AG10803 (cell line): ENCODE results near the gene CUL7.

Experiments used
- DNase-seq: peaks from one replicate; pipeline ENCODE4 v3.0.0; 2010; ENCODE audit warnings: low read depth
- H3K4me3 ChIP-seq: 2 replicates; pipeline ENCODE4 v1.5.1; 2011; ENCODE audit warnings: mild to moderate bottlenecking, low read length, control low read depth
- TF ChIP-seq, protein P1 (sequence below): conservative IDR thresholded peaks from 2 replicates; pipeline ENCODE4 v1.5.1; 2011; ENCODE audit warnings: mild to moderate bottlenecking, low read length, control low read depth, inconsistent platforms

Gene CUL7

DNA sequence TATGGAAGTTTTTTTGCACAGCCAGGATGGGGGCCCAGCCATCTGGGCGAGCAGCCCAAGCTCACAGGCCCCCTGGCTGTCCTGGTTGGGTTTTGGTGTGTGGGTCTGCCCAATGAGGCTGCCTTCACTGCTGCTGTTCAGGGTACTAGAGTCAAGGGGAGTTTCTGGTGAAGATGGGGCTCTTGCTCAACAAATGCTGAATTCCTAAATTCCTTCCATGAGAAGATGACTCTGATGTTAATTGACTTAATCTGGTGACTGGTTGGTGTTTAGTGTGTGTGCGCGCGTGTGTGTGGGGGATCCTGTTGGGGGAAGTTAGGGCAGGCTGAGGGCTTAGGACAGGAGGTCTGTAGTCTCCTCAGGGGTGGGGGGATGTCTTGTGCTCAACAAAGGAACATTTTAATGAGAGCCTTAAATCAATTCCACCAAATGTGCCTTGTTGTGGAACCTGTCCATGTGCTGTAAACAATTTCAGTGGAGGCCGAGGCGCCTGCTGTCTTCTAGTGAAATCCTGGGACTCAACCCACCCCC is 24.4 kb upstream of the CUL7 start:
- H3K4me3 ChIP-seq: peak overlapping the region; percentile 87
- DNase-seq: peak; percentile 95
- TF ChIP-seq, protein P1, sequence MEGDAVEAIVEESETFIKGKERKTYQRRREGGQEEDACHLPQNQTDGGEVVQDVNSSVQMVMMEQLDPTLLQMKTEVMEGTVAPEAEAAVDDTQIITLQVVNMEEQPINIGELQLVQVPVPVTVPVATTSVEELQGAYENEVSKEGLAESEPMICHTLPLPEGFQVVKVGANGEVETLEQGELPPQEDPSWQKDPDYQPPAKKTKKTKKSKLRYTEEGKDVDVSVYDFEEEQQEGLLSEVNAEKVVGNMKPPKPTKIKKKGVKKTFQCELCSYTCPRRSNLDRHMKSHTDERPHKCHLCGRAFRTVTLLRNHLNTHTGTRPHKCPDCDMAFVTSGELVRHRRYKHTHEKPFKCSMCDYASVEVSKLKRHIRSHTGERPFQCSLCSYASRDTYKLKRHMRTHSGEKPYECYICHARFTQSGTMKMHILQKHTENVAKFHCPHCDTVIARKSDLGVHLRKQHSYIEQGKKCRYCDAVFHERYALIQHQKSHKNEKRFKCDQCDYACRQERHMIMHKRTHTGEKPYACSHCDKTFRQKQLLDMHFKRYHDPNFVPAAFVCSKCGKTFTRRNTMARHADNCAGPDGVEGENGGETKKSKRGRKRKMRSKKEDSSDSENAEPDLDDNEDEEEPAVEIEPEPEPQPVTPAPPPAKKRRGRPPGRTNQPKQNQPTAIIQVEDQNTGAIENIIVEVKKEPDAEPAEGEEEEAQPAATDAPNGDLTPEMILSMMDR: peak; percentile 15; the same call in 1 of the 2 replicates

DNA sequence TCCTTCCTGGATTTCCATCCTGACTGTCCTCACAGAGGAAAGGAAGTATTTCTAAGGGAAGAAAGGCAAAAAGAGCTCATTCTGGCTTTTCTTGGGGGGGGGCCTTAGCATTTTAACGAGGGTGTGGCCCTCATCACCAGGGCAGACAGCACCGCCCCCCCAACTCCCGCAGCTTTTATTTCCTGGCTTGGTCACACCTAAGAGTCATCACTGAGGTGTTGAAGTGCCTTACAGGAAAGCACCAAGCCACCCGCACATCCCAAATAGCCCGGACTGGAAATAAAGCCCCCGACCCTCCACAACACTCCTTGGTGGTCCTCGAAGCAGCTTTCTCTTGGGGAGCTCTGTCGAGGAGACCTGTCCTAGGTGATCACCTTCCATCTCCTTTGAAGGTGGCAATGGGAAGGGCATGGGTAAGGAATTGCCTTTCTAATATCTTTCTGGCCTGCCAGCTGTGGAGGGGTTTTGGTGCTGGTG is 23.7 kb upstream of the CUL7 start:
- TF ChIP-seq, protein P1: no peak
- DNase-seq: peak; percentile 53
- H3K4me3 ChIP-seq: peak overlapping the region; percentile 87

DNA sequence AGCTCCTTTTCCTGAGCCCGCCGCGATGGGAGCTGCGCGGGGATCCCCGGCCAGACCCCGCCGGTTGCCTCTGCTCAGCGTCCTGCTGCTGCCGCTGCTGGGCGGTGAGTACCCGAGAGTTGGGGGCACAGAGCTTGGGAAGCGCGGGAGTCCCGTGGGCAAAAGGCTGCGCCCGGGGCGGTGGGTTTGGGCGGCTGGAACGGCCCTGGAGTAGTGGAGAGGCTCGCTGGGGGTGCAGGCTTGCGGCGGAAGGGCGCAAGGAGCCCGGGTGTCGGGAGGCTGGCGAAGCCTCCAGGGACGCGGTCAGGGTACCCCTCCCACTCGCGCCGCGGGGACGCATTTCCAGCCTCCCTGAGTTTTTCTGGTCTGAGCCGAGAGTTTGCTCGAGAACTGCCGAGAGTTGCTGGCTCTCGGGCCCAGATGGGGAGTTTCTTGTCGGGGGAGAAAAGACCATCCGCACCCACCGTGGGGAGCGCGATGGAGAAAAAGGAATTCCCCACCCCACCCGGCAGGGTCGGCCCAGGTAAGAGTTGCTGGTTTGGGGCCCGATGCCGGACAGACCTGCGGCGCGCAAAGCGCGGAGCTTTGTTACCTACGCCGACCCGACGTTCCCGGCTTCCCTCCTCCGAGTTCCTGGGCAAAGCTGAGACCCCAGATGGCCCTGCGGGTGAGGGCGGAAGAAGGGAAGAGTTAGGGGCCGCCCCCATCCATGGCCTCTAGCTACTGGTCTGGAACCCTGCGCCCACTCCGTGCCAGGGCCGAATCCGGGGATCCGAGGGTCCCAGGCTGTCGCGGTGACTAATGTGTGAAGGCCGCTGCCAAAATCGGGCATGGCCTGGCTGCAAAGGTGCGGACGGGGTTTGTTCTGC is 23.0 kb upstream of the CUL7 start:
- peak overlapping the region; percentile 87 for H3K4me3 ChIP-seq
- peak; percentile 24 for DNase-seq
- TF ChIP-seq, protein P1: no peak

DNA sequence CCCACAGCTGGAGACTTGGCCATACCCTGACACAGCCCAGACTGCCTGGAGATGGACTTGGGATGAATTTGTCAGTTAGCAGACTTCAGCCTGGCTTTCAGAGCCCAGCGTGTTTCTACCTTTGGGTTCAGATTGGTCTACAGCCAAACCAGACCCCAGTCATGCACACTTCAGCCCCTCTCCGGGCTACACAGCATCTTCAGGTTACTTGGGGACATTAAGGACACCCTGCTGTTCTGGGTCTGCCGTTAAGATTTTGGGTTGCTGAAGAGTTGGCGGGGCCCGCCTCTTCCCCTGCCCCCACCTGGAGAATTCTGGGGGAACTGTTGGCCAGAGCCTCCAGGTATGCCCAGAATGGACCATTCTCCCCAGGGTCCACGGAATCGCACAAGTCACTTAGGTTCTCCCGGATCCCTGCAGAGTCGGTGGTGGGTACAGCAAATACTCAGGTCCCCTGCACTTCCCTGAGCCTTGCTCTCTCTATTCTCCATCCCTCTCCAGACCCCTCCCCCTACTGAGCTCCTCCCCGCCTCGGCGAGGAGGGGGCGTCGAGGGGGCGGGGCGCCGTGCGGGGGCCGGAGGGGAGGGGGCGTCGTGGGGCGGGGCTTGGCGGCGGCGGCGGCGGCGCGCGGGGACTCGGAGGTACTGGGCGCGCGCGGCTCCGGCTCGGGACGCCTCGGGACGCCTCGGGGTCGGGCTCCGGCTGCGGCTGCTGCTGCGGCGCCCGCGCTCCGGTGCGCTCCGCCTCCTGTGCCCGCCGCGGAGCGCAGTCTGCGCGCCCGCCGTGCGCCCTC is 22.2 kb upstream of the CUL7 start, which contains the start of gene PTK7:
Gene PTK7 (plus strand): TSS at position 645 of the 794 bp plus-strand sequence. CDS start 175 bp downstream, outside the sequence.
- H3K4me3 ChIP-seq: peak within 1 kb of the TSS; percentile 87
- TF ChIP-seq, protein P1: no peak
- DNase-seq: peak; percentile 56

DNA sequence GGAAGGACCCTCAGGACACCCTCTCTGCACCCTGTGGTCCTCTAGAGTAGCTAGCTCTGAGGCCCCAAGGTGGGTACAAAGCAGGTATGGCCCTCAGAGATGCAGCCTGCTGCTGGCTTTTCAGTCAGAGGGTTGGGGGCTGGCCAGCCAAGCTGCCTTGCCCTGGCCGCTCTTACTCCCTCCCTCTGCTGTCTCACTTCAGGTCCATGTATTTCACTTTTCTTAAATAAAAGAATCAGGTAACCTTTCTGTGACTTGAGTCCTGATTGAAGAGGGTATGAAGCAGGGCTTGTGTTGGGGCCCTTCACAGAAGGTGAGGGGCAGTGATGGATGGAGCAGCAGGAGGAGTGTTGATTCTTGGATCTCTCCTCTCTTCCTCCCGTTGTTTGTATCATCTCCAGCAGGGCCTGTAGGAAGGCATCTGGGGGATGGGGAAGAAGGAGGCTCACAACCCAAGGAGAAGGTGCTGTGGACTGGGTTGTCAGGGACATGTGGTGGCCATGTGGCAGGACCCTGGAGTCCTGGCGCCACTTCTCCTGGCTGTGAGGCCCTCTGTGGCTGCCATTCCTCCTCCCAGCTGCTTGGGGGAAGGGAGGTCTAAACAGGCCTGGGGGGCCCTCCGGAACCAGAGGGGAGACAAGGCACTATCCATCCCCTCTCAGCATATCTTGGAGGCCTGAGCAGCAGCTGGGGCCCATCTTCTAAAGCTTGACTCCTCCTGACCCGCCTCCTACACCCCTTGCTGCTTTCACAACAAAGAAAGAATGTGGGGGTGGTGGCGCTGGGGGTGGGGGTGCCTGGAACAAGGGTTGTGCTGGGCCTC is 21.4 kb upstream of the CUL7 start:
- TF ChIP-seq, protein P1: peak; percentile 18
- peak overlapping the region; percentile 75 for H3K4me3 ChIP-seq
- DNase-seq: peak; percentile 94

DNA sequence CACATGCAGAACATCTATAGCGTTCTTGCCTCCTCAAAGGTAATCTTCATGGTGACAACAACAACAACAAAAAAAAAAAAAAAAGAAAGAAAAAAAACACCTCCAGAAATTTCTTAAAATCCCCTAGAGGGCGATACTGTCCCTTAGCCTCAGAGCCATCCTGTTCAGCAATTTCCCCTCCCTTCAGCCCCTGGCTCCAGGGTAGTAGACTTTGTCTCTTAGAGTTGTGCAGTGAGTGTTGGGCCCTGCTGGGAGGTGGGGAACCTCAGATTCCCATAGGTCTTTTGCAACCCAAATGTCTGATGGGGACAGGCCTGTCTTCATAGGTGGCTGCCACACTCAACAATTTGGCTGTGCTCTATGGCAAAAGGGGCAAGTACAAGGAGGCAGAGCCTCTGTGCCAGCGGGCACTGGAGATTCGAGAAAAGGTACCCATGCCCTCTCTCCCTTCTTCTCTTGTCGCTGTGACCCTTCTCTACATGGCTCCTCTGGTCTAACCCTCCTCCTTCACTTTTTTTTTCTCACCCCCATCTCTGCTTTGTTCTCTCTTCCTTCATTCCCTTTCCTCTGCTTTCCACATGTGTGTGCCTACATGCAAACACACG is 16.5 kb upstream of the CUL7 start:
- peak; percentile 80 for DNase-seq
- no peak overlapping the region for H3K4me3 ChIP-seq
- TF ChIP-seq, protein P1: peak; percentile 77
